Nucleus accumbens (tissue), 56 donors: ENCODE data around the gene HTT-AS.
"Not testable (repeated sequence)": the region's sequence is repeated elsewhere in the genome, so short reads cannot be mapped to it uniquely, and the experiment has no call there.

Experiments used
- DNase-seq, 56 donors: peaks; one replicate each; lab custom pipeline; 2025; lab: John Stamatoyannopoulos, UW

HTT-AS gene

DNA sequence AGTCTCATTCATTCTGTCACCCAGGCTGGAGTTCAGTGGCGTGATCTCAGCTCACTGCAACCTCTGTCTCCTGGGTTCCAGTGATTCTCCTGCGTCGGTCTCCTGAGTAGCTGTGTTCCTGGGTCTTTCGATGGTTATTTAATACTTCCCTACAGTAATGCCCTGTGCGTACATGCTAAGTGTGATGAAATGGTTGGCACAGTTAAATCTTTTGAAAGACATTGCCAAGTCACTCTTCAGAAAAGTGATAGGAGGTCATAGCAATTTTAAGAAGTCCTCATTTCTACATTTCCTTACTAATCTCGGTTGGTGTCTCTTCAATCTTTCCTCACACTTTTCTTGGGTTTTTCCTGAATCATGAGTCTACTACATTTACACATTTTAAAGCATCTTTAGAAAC is 14.4 kb downstream of the HTT-AS start:
- DNase-seq, result no peak

DNA sequence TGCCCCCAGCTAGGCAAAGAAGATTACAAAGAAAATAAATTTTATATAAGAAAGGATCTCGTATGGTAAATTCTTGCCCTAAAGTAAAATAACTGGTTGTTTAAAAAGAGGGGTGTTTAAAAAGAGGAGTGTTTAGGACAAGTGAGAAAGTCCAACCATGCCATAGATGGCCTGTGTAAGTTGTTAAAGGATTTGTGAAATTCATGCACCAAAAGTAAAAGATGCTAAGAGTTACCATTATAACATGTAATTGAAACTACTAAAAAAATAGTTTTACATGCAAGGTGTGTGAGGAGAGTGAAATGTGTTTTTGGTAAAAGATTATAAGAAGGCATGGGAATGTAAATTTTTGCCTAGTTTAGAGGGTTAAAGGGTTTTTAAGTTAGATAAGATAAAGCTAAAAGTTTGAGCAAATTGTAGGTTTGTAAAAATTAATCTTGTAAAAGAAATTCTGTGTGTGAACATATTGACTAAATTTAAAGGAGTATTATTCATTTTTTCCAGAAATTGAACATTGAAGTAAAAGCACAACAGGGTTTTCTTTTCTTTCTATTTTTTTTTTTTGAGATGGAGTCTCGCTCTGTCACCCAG is 20.1 kb downstream of the HTT-AS start:
- no peak for DNase-seq

DNA sequence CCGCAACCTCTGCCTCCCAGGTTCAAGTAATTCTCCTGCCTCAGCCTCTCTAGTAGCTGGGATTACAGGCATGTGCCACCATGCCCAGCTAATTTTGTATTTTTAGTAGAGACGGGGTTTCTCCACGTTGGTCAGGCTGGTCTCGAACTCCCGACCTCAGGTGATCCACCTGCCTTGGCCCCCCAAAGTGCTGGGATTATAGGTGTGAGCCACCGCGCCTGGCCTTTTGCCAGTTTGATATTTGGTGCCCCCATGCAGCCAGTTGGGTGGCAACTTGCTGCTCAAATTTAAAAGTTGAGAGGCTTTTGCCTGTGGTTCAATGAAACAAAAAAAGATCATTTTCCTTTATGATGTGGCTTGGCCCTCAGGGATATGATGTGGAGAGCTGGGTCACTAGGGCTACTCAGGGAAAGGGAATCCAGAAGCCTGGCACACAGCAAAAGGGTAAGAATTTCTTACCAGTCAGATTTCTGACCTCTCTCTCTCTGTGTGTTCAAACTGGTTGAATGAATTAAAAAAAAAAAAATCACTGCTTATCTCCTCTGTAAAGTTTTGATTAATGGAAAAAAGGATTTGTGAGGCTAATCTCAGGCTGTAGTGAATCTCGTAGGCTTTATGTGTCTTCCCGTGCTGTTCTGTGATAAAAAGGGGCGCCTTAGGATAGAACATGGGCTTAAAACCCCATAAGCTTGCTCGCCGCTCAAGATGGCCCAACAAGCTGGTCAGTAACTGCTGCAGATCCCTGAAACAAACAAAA is 23.0 kb downstream of the HTT-AS start:
- not testable (repeated sequence) for DNase-seq

DNA sequence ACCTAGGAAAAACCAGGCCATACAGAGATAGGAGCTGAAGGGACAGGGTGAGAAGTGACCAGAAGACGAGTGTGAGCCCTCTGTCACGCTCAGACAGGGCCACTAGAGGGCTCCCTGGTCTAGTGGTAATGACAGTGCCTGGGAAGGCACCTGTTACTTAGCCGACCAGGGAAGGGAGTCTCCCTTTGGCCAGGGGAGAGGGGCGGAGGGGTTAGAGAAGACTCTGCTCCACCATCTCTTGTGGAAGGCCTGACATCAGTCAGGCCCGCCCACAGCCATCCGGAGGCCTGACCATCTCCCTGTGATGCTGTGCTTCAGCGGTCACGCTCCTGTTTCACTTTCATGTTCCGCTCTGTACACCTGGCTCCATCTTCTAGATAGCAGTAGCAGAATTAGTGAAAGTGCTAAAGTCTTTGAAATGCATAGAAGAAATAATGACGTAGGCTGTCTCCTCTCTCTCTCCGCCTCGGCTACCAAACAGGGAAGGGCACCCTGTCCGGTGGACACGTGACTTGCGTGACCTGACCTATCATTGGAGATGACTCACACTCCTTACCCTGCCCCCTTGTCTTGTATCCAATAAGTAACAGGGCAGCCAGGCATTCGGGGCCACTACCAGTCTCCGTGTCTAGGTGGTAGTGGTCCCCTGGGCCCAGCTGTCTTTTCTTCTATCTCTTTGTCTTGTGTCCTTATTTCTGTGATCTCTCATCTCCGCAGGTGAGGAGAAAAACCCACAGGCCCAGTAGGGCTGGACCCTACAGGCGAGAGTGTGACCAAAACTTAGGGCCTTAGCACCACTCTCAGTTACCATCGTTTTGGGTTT is 26.7 kb downstream of the HTT-AS start:
- peak in 33 of 56 donors; percentile 9 to 78 (median 28) for DNase-seq

DNA sequence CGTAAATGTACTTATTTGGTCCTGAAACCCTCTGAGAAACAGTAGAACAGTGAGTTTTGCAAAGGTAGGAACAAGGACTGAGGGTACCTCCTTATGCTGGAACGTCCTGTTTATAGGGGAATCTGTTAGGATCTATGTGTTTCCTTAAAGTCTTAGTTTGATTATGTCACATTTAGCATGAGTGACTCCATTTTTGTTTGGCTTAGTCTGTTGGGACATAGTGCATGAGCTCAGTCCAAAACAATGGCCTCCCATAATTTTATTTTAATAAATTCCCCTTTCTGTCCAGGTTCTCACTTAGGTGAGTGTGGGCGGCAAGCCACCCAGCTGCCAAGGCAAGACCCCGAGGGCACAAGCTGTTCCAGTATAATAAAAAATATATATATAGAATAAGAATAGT is 27.7 kb downstream of the HTT-AS start:
- no peak for DNase-seq

DNA sequence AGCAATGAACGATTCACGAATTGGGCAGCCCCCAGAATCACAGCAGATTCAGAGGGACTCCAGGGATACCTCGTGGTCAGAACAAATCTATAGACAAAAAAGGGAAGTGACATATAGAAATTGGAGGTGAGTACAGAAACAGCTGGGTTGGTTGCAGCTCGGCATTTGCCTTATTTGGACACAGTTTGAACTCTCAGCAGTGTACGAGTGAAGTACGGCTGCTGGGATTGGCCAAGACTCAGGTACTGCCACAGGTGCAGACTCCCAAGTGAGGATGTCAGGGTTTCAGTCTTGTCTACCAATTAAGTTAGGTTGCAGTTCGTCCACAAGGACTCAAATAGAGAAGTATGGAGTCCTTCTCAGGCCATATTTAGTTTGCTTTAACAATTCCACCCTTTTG is 28.2 kb downstream of the HTT-AS start:
- no peak for DNase-seq

DNA sequence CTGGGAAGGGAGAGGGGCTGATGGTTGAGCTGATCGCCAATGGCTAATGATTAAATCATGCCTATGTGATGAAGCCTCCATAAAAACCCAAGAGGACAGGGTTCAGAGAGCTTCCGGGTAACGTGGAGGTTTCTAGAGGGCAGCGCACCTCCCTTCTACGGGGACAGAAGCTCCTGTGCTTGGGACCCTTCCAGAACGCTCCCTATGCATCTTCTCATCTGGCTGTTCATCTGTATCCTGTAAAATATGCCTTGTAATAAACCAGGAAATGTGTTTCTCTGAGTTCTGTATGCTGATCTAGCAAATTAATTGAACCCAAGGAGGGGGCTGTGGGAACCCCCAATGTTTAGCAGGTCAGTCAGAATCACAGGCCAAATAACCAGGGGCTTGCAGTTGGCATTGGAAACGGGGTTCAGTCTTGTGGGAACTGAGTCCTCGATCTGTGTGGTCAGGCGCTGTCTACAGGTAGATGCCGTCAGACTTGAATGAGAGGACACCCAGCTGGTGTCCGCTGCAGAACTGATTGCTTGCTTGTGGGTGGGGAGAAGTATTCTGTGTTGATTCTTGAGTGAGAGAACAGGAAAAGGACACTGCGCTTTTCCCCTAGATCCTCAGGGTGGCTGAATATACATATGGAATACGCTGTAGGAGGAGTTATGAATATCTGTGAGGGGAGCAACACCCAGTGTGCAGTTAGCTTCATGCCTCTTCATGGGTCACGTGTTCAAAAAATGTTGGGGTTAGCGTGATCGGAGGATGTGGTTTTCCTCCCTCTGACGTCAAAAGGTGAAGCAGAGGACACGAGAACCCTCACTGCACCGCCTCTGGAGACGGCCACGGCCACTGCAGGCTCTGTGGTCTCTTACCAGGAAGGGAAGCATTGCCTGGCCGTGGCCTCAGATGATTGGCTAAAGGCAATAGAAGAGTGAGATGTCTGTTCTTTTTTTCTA is 29.2 kb downstream of the HTT-AS start:
- peak in 1 of 56 donors; percentile 9 for DNase-seq

DNA sequence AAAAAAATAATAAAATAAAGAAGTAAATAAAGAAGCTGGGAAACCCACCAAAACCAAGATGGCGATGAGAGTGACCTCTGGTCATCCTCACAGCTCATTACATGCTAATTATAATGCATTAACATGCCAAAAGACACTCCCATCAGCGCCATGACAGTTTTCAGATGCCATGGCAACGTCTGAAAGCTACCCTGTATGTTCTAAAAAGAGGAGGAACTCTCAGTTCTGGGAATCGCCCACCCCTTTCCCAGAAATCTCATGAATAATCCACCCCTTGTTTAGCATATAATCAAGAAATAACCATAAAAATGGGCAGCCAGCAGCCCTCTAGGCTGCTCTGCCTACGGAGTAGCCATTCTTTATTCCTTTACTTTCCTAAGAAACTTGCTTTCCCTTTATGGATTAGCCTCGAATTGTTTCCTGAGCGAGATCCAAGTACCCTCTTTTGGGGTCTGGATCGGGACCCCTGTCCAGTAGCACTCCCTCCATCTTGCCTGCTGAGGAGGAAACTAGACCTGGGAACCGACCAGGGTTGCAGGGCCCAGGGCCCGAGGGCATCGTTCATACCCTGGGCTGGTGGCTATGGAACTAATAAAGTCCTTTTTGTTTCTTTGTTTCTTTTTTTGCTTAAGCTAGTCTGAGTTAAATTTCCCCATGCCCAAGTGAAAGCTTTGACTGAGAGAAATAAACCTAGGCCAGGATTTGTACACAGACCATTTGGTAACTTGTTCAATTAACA is 30.9 kb downstream of the HTT-AS start:
- no peak for DNase-seq

DNA sequence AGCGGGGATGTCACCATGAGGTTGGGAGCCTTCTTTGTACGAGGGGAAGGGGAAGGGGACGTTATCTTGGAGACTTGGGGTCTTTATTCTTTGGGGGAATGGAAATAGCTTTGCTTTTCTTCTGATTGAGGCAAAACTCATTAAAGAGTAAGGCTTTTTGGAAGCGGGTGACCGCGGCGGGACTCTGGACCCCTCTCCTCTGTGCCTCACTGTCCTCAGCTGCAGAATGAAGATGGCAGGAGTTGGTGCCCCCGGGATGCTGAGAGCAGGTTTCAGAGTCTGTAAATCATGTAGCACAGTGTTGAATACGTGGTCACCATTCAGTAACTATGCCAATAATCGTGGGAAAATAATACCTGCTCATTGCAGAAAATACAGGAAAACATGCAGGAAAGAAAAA is 32.1 kb downstream of the HTT-AS start:
- DNase-seq, result no peak

DNA sequence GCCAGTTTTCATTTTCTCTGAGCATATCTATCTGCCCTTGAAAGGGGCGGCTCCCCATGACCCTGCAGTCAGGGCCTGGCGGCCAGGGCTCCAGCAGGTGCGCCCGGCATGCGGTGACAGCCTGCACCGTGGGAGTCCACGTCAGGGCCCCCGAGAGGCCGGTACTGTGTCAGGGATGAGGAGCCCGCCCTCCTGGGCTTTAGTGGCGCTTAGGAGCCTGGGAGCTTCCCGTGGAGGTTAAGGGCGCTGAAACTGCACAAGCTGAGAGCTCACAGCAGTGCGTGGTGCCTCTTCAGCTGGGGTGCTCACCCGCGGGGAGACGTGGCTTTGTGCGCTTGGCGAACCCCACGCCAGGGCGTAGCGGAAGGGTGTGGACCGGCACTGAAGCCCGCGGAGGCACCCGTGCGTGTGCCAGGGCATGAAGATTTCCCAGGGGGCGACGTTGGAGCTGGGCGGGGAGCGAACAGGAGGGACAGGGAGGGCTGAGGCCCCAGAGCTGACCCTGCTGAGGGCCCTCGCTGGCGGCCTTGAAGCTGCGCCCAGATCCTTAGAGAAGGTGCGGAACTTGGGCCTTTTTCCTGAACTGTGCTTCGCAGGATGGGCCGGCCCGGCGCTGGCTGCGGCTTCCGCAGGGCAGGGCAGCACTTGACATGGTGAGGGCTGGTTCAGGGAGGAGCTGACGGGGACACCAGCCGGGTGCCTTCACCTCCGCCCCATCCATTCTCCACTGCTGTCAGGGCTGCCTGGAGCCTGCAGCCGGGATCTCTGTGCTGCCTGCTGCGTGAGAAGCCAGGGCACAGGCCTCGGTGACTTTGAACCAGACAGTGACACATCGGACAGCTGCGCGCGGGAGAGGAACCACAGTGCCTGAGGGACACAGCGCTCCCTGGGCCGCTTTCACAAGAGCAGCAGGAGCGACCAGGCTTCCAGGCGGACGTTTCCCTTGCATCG is 32.9 kb downstream of the HTT-AS start:
- DNase-seq, result peak in 14 of 56 donors; percentile 8 to 55 (median 34)

DNA sequence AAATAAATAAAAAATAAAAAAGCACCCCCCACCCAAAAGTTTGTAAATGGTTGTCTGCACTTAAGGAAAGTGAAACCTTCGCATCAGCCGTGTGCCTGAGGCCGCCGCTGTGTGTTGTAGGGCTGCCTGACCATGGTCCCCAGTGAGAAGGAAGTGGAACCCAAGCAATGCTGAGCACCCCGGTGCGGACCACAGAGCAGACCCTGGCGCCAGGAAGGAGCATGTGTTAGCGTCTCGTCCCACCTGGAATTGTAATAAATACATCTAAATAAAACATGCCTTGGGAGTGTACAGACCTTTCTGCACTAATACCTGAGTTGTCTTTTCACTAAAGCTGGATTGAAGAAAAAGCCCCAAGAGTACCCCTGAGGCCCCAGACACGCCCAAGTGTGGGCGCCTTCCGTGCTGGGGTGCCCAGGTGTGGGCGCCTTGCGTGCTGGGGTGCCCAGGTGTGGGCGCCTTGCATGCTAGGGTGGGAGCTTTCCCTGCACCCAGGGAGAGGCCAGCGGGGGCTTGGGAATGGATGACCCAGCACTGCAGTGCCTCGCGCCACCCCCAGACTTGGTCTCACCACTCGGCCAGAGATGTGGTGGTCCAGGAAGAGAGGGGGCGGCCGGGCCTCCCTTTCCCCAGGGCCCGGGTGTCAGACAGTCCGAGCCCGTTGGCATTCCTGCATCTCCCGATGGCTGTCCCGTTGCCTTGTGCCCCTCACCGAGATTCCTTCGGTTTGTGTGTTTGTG is 33.7 kb downstream of the HTT-AS start:
- DNase-seq, result no peak

DNA sequence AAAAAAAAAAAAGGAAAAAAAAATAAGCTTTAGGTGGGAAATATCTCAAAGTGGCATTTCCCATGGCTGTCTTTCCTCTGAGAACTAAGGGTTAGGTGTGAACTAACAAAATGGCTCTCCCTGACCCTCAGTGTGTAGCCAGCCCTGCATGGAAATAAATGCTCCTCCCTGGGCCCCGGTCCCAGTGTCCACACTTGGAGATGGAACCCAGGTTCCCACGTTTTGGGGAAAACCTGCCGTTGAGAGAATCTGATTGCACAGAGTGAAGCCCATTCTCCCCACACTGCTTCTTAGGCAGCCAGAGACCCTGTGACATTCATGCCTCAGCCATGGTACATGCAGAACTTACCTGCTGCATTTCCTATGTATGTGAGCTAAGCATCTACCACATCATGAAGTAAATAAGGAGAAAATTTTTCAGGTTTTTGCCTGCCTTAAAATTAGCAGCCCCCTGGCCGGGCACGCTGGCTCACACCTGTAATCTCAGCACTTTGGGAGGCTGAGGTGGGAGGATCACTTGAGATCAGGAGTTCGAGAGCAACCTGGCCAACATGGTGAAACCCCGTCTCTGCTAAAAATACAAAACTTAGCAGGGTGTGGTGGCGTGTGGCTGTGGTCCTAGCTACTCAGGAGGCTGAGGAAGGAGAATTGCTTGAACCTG is 34.5 kb downstream of the HTT-AS start:
- DNase-seq, result no peak

DNA sequence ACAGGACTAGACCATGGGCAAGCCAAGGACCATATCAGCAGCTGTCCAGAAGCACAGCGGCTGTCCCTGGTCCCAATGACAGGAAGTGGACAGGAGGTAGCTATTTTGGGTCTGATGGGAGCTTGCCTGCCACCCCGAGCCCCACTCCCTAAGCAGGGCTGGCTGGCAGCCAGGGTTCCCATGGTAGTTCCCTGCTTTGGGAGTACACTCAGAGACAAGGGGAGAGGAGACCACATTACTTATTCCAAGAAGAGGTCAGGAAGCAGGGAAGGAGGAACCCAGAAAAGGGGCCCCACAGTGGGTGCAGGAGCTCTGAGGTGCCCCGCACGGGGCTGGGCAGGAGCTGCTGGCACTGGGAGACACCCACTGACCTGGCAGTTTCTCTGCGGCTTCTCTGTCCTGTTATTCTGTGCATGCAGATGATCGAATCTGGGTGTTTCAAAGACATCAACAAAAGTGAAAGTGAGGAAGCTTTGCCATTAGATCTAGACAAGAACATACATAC is 36.3 kb downstream of the HTT-AS start:
- DNase-seq, result peak in 1 of 56 donors; percentile 43

DNA sequence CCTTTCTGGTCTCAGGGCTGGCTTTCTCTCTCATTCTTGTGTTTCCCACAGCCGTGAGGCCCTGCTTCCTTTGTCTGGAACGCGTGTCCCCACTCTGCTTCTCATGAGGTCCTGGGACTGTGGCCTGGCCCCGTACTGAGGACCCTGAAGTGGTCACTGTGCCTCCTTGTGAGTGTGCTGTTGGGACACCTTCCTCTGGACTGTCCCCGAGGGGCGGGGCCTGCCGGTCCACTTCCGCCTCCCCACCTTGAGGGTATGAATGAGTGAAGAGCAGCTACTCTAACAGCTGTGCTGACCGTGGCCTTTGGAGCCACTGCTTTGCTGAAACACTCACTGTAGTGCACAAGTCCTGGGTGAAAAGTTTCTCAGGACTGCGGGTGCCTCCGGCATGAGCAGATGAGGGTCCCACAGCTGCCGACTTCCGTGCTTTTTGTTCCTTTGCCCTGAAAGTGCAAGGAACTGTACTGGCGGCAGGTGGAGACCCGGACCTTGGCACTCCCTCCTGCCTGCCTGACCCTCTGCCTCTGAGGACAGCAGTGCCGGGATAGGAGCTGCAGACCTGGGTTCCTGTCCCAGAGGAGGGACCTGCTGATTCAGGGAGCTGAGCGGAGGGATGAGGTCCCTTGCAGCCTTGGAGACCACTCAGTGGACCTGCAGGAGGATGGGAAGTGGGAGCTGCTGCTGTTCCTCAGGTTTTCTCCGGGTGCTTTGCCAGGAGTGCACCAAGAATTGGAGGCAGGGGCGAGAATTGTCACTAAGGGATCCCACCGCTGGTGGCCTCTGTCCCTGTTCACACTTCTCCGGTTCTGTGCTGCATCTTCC is 38.0 kb downstream of the HTT-AS start:
- no peak for DNase-seq

DNA sequence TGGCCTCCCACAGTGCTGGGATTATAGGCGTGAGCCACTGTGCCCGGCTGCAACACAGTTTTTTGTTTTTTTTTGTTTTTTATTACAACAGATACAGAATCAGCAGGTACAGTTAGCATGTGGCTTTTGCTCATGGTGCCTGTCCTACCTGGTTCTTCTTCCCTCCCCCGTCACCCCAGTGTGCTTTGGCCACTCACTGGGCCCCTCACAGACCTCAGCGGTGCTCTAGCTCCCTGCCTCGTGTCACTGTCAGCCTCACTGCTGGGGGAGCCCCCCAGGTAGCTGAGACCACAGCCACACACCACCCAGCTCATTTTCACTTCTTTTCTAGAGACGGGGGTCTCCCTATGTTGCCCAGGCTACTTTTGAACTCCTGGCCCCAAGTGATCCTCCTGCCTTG is 38.7 kb downstream of the HTT-AS start:
- DNase-seq, result no peak

DNA sequence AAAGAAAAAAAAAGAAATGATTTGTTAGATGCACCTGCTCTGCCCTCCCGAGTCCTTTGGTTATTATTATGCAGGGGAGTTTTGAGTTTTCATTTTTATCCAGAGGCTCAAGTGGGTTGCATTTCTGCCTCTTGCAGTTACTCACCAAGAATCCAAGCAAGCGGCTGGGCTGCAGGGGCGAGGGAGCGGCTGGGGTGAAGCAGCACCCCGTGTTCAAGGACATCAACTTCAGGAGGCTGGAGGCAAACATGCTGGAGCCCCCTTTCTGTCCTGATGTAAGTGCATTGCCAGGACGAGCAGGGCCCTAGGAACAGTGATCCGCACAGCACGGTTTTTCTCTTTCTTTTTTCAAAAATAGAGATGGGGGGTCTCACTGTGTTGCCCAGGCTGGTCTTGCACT is 39.1 kb downstream of the HTT-AS start:
- DNase-seq, result no peak
